ENCODE results near the gene N4BP3. TPM values are rescaled to one million over a fixed set of nuclear protein-coding genes. Genes with fewer than 3 reads are reported as not detected.
"Not testable (repeated sequence)": the region's sequence is repeated elsewhere in the genome, so short reads cannot be mapped to it uniquely, and the experiment has no call there.

The N4BP3 gene
- total and polyA plus RNA-seq, 2 of the 13 experiments (the other 11 are each of a cell fraction or from before 2014, with no cell fraction given) = 0.13 TPM; not detected in 1

GRCh38 chr5:178074266-178074952, 38.9 kb upstream of the N4BP3 start (continued):
- TF ChIP-seq ZNF598 (CRISPR knock-in tag; IDR thresholded peaks at IDR 0.05; ENCODE audit: borderline replicate concordance) (no peak), SOX13 (IDR thresholded peaks at IDR 0.05) (no peak), SOX13 (CRISPR knock-in tag; conservative IDR thresholded peaks at IDR 0.05 in 1 of 2, IDR thresholded peaks at IDR 0.05 in 1 of 2) (0 out of 4 replicates have a peak, but pooled peaks of 1 of the 2 experiments have one; percentile 9), CTCF (CRISPR knock-in tag; IDR thresholded peaks at IDR 0.05) (peak; percentile 50), FOSL2 (CRISPR knock-in tag; IDR thresholded peaks at IDR 0.05) (peak; percentile 47), TFDP1 (CRISPR knock-in tag; IDR thresholded peaks at IDR 0.05; ENCODE audit: borderline replicate concordance) (peak; percentile 50; the same call in 1 of the 2 replicates)

GRCh38 chr5:178076965-178077364, 36.4 kb upstream of the N4BP3 start:
- not testable (repeated sequence) for H3K4me2 ChIP-seq (ENCODE audit: low read depth, low read length); H3K9me3 ChIP-seq (ENCODE audit: low read length); H4K20me1 ChIP-seq (ENCODE audit: insufficient read depth, low read length); H3K27ac ChIP-seq (ENCODE audit: extremely low read length, insufficient read depth, low read length); ATAC-seq; H3K4me3 ChIP-seq (replicated peaks in 1 of 3; ENCODE audit: insufficient read depth in 1 of 3, low read depth in 2 of 3, low read length in 3 of 3); FAIRE-seq; H3K9ac ChIP-seq (ENCODE audit: insufficient read depth, low read depth, low read length); H3K79me2 ChIP-seq (ENCODE audit: insufficient read depth, low read length); DNase-seq (ENCODE audit: low spot score); H3K36me3 ChIP-seq (replicated peaks in 1 of 2; ENCODE audit: control insufficient read depth in 1 of 2, insufficient read depth in 2 of 2, low read length in 2 of 2); BruUV-seq (replicated peaks); H2AFZ ChIP-seq (ENCODE audit: low read length)
- ChIA-PET CTCF (ENCODE audit: low intra/inter-chr PET ratio, low total read pairs) (interaction anchor here (2.2 to 2.9 kb wide), 2 partner anchors 68 to 87 kb away, joined by 31 to 38 read pairs; no protein-coding TSS in a partner anchor), POLR2A (interaction anchor here (0.6 kb wide), 1 partner anchor 16 kb away, joined by 3 read pairs; no protein-coding TSS in a partner anchor)
- intact Hi-C loops (cut with micrococcal nuclease; ENCODE audit: unreplicated experiment) = loop anchor here (1.0 kb wide), 2 partner anchors 69 to 87 kb away; no protein-coding TSS in a partner anchor
- 83% methylated on average over 1 of the region's 4 CpGs for WGBS (ENCODE audit: low lambda C conversion rate)
- in situ Hi-C loops (cut with HindIII; ENCODE audit: extremely low pct_ligation_motif_present, low pct_unique_long_range_greater_than_20kb) = loop anchor here (5.0 kb wide), 1 partner anchor 70 kb away; no protein-coding TSS in a partner anchor
- Histone ChIP-seq H3K27me3 (ENCODE audit: control insufficient read depth in 1 of 2, insufficient read depth in 2 of 2, low read length in 2 of 2) (peaks cover 1 to 33% of the 10 kb centered on the region in 2 experiments; a peak in 3 of 5 replicates), H3K4me1 (ENCODE audit: insufficient read depth, low read length) (peaks cover 13% of the 10 kb centered on the region; the same call in 1 of the 2 replicates)
